Measurements from ENCODE around the gene NACC2.

Gene NACC2

GRCh38 chr9:135984072-135984710 lies 110.9 kb downstream of the NACC2 start:
- Histone ChIP-seq H3K36me3 (no peaks in the 10 kb centered on the region), H3K4me3 (no peak overlapping the region), H3K27me3 (peaks cover 0 to 81% of the 10 kb centered on the region in 2 donors), H3K27ac (no peak overlapping the region), H3K9me3 (no peaks in the 10 kb centered on the region), H3K4me1 (peaks cover 0 to 5% (median 4%) of the 10 kb centered on the region in 4 donors)
- intact Hi-C loops (cut with DNase I; ENCODE audit: low total_unique reads), result no loop called here
- TF ChIP-seq CTCF (IDR thresholded peaks at IDR 0.05), result no peak
- no peak for DNase-seq

- peaks cover 0 to 79% of the 10 kb centered on the region in 2 donors for H3K27me3 ChIP-seq
- H3K36me3 ChIP-seq, result no peaks in the 10 kb centered on the region
- no peak for DNase-seq
- no peak overlapping the region for H3K27ac ChIP-seq
- no peaks in the 10 kb centered on the region for H3K9me3 ChIP-seq
- peaks cover 0 to 10% (median 8%) of the 10 kb centered on the region in 4 donors for H3K4me1 ChIP-seq
- no peak overlapping the region for H3K4me3 ChIP-seq
- intact Hi-C loops (cut with DNase I; ENCODE audit: low total_unique reads), result no loop called here
- TF ChIP-seq CTCF (IDR thresholded peaks at IDR 0.05), result no peak
These were observed 111.6 kb downstream of the NACC2 start for GRCh38 chr9:135983208-135984071.

- no peaks in the 10 kb centered on the region for H3K9me3 ChIP-seq
- no peaks in the 10 kb centered on the region for H3K36me3 ChIP-seq
- intact Hi-C loops (cut with DNase I; ENCODE audit: low total_unique reads), result no loop called here
- no peak overlapping the region for H3K27ac ChIP-seq
- peaks cover 0 to 75% of the 10 kb centered on the region in 2 donors for H3K27me3 ChIP-seq
- no peak for DNase-seq
- H3K4me1 ChIP-seq, result peaks cover 0 to 10% (median 8%) of the 10 kb centered on the region in 4 donors
- H3K4me3 ChIP-seq, result no peak overlapping the region
- TF ChIP-seq CTCF (IDR thresholded peaks at IDR 0.05), result no peak
These were observed 112.4 kb downstream of the NACC2 start for GRCh38 chr9:135982499-135983207.

- Histone ChIP-seq H3K9me3 (no peaks in the 10 kb centered on the region), H3K4me3 (no peak overlapping the region), H3K27me3 (peaks cover 0 to 80% of the 10 kb centered on the region in 2 donors), H3K4me1 (peaks cover 0 to 10% (median 8%) of the 10 kb centered on the region in 4 donors), H3K36me3 (no peaks in the 10 kb centered on the region), H3K27ac (no peak overlapping the region)
- no peak for TF ChIP-seq CTCF (IDR thresholded peaks at IDR 0.05)
- DNase-seq, result no peak
- intact Hi-C loops (cut with DNase I; ENCODE audit: low total_unique reads), result no loop called here
These were observed 114.0 kb downstream of the NACC2 start for GRCh38 chr9:135980926-135981630.

GRCh38 chr9:135979547-135980166 lies 115.4 kb downstream of the NACC2 start:
- intact Hi-C loops (cut with DNase I; ENCODE audit: low total_unique reads), result no loop called here
- Histone ChIP-seq H3K27me3 (peaks cover 0 to 78% of the 10 kb centered on the region in 2 donors), H3K9me3 (no peaks in the 10 kb centered on the region), H3K27ac (no peak overlapping the region), H3K36me3 (no peaks in the 10 kb centered on the region), H3K4me1 (peaks cover 0 to 10% (median 8%) of the 10 kb centered on the region in 4 donors), H3K4me3 (no peak overlapping the region)
- DNase-seq, result no peak
- no peak for TF ChIP-seq CTCF (IDR thresholded peaks at IDR 0.05)

Measured in tibial artery (tissue), 4 donors.